Neutrophil (primary cell): ENCODE results near the gene OBP2B.
"Not testable (repeated sequence)": the region's sequence is repeated elsewhere in the genome, so short reads cannot be mapped to it uniquely, and the experiment has no call there.

ENCODE experiments used
- H3K27ac ChIP-seq: fragments of 200-600 bp; sonication (generic); 2 replicates; pipeline ENCODE4 v1.5.1; 2016; ENCODE audit warnings: mild to moderate bottlenecking, moderate library complexity
- H3K27me3 ChIP-seq: fragments of 200-600 bp; sonication (generic); 2 replicates; pipeline ENCODE4 v1.6.0; 2016; ENCODE audit warnings: mild to moderate bottlenecking
- H3K36me3 ChIP-seq: fragments of 200-600 bp; sonication (generic); 2 replicates; pipeline ENCODE4 v1.5.1; 2017
- H3K4me1 ChIP-seq, 2 experiments: fragments of 200-600 bp in 1 of 2; sonication (generic) in 1 of 2; 1 replicate in 1 of 2; 2 replicates in 1 of 2; pipeline versions ENCODE4 v1.5.1 to v1.6.1; 2013 to 2016; ENCODE audit warnings: low read depth in 1 of 2, low read length in 1 of 2, mild to moderate bottlenecking in 1 of 2, moderate library complexity in 1 of 2; ENCODE audit not compliant: control insufficient read depth in 1 of 2, insufficient read depth in 1 of 2
- H3K4me3 ChIP-seq, 2 experiments: fragments of 200-600 bp in 1 of 2; sonication (generic) in 1 of 2; 1 replicate in 1 of 2; 2 replicates in 1 of 2; pipeline ENCODE4 v1.5.1; 2013 to 2016; ENCODE audit warnings: low read depth in 1 of 2, low read length in 1 of 2, mild to moderate bottlenecking in 1 of 2, moderate library complexity in 1 of 2
- H3K9me3 ChIP-seq: fragments of 200-600 bp; sonication (generic); 2 replicates; pipeline ENCODE4 v1.5.1; 2016
- TF ChIP-seq, protein P1 (sequence below): fragments of 200-600 bp; sonication (generic); IDR thresholded peaks from 2 replicates; pipeline ENCODE4 v1.5.1; 2016; ENCODE audit warnings: antibody characterized with exemption

Gene OBP2B

DNA sequence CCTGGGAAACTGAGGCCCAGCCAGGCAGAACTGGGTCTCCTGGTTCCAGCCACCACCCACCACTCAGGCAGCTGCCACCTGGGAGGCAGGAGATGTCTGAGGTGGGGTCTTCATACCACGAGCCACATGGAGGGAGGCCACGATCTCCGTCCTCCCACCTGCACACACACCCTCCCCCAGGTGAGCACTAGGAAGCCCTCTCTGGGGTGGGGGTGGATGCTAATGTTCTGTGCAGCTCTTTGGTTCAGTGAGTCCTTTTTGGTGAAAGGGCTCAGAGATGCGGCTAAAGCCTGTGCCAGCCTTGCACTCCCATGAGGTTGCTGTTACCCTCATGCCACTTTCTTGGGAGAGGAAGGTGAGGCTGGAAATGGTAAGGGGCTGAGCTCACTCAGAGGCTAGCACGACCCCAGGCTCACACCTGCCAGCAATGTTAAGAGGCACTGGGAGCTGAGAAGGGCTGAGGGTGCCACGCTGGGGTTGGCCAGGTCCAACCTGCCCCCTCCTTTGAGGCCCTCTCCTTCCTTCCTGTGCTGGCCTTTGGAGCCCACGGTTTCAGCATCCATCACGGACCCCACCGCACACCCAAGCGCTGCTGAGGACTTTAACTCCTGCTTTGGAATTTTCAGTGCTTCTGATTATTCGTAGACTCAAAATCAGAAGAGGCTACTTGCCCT is 26.6 kb upstream of the OBP2B start:
- H3K9me3 ChIP-seq, result no peaks in the 10 kb centered on the region
- H3K4me1 ChIP-seq, result peaks cover 7 to 14% of the 10 kb centered on the region in 2 experiments
- H3K36me3 ChIP-seq, result no peaks in the 10 kb centered on the region
- no peak overlapping the region for H3K27ac ChIP-seq
- TF ChIP-seq, protein P1, sequence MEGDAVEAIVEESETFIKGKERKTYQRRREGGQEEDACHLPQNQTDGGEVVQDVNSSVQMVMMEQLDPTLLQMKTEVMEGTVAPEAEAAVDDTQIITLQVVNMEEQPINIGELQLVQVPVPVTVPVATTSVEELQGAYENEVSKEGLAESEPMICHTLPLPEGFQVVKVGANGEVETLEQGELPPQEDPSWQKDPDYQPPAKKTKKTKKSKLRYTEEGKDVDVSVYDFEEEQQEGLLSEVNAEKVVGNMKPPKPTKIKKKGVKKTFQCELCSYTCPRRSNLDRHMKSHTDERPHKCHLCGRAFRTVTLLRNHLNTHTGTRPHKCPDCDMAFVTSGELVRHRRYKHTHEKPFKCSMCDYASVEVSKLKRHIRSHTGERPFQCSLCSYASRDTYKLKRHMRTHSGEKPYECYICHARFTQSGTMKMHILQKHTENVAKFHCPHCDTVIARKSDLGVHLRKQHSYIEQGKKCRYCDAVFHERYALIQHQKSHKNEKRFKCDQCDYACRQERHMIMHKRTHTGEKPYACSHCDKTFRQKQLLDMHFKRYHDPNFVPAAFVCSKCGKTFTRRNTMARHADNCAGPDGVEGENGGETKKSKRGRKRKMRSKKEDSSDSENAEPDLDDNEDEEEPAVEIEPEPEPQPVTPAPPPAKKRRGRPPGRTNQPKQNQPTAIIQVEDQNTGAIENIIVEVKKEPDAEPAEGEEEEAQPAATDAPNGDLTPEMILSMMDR, result no peak
- no peak overlapping the region for H3K4me3 ChIP-seq
- H3K27me3 ChIP-seq, result peaks cover 36% of the 10 kb centered on the region

DNA sequence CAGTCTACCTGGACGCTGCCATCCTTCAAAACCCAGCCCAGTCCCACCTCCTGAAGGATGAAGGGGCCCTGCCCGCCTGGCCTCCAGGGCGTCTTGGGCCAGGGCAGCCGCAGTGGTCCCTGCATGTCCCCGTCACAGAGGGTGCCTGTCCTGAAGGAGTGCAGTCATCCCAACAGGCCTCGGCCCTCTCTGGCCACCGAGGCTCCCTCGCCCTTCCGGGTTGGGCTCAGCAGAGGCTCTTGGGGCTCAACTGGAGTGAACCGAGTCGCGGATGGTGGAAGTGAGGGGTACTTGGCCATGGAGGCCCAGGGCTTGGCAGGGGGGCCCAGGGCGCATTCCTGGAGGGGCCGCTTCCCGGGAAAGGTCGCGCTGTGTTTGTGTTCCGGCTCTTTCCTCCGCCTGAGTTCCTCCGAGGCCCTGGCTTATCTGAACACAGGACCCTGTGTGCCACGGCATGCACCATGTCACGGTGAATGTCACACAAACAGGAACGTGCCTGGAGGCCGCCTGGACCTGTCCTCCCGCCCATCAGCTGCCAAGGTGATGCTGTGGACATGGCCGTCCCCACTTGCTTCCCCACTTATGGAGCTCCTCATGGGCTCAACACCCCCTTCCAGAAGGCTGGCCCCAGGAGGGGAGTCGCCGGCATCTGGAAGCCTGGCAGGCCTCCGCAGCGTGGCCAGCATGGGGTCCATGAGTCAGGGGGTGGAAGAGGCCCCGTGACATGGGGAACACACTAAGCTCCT is 25.7 kb upstream of the OBP2B start:
- Histone ChIP-seq H3K9me3 (no peaks in the 10 kb centered on the region), H3K27ac (no peak overlapping the region), H3K36me3 (no peaks in the 10 kb centered on the region), H3K27me3 (peaks cover 34% of the 10 kb centered on the region), H3K4me1 (peaks cover 7 to 14% of the 10 kb centered on the region in 2 experiments), H3K4me3 (no peak overlapping the region)
- TF ChIP-seq, protein P1, result no peak

DNA sequence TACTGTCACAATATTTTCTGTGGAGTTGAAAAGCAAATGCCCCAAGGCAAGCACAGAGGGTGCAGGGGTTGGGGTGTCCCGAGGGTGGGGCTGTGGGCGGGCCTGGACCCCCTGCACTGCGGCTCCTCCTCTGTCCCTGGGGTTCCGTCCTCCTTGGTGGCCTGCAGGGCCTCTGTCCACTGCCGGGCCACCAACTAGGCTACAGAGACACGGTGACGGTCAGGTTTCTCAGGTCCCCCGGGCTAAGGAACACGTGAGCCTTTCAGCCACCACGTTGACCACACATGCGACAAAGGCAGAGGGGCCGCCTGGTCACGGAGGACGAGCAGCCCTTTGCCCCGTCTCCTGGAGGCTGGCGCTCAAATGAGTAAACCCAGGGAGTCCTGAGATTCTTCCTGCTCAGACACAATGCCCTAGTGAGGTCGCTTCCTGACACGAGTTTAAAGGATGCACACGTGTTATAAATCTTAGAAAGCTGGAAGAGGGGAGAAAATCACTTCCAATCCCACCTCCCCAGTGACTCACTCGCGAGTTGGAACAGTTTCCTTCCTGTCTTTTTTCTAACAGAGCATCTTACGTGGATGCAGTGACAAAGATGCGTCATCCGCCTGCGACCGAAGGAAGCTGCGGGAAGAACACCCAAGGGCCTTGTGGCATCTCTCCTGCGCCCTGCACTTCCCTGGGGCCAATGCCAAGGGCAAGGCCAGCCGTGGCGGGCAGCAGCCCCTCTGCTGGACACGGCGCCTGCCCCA is 24.8 kb upstream of the OBP2B start:
- Histone ChIP-seq H3K4me3 (no peak overlapping the region), H3K4me1 (peaks cover 4 to 8% of the 10 kb centered on the region in 2 experiments), H3K9me3 (no peaks in the 10 kb centered on the region), H3K27ac (no peak overlapping the region), H3K27me3 (peaks cover 25% of the 10 kb centered on the region), H3K36me3 (no peaks in the 10 kb centered on the region)
- TF ChIP-seq, protein P1, result no peak

DNA sequence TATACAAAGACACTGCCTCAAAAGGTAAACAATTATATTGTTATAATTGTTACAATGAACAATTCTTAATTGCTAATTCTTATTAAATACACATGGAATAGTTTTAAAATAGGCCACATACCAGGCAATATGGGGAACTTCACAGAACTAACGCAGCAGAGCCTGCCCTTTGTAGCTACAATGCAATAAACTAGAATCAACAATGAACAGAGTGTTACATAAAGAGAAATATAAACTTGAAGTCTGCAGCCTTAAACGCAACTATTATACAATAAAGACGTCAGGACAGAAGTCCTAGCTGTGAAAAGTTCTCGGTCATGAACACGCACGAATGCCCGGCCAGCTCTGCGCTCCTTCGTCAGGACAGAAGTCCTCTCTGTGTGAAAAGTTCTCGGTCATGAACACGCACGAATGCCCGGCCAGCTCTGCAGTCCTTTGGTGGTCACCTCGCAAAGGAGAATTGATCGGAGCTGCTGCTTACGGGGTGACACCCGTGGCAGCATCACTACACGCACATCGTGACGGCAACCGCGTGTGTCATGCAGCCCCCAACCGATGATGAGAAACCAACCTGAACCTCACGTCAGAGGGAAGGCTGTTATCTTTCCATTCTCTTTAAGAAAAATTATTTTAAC is 23.0 kb upstream of the OBP2B start:
- H3K4me1 ChIP-seq, H3K27me3 ChIP-seq, H3K27ac ChIP-seq, H3K4me3 ChIP-seq, H3K9me3 ChIP-seq, H3K36me3 ChIP-seq: not testable (repeated sequence)

DNA sequence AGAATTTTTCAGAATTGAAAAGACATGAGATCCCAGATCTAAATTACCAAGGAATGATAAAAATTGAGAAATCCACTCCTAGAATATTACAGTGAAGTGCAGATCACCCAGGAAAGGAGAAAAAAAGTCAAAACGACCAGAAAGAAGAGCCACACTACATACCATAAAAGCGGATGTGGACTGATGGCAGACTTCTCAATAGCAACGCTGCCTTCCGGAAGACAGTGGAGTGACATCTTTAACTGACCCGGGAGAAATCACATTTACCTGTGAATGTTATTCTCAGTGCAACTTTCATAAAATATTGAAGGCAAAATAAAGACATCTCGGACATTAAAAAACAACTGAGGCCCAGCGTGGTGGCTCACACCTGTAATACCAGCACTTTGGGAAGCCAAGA is 21.5 kb upstream of the OBP2B start:
- not testable (repeated sequence) for H3K27me3 ChIP-seq, H3K36me3 ChIP-seq, H3K27ac ChIP-seq, H3K4me1 ChIP-seq, H3K4me3 ChIP-seq, H3K9me3 ChIP-seq

DNA sequence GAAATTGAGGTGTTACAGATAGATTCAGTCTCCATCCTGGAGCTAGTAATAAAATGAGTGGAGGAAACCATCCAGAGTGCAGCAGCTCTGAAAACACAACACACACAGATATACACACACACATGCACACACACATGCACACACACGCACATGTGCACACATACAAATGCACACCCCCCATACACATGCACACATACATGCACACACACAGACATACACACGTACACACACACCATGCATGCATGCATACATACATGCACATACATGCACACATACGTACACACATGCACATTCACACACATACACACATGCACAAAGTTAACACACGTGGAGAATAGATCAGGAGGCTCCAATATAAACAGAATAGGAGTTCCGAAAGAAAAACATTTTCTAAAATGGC is 21.0 kb upstream of the OBP2B start:
- Histone ChIP-seq H3K27ac (no peak overlapping the region), H3K27me3 (no peaks in the 10 kb centered on the region), H3K9me3 (no peaks in the 10 kb centered on the region), H3K4me1 (no peaks in the 10 kb centered on the region), H3K4me3 (no peak overlapping the region), H3K36me3 (no peaks in the 10 kb centered on the region)
- TF ChIP-seq, protein P1, result no peak

DNA sequence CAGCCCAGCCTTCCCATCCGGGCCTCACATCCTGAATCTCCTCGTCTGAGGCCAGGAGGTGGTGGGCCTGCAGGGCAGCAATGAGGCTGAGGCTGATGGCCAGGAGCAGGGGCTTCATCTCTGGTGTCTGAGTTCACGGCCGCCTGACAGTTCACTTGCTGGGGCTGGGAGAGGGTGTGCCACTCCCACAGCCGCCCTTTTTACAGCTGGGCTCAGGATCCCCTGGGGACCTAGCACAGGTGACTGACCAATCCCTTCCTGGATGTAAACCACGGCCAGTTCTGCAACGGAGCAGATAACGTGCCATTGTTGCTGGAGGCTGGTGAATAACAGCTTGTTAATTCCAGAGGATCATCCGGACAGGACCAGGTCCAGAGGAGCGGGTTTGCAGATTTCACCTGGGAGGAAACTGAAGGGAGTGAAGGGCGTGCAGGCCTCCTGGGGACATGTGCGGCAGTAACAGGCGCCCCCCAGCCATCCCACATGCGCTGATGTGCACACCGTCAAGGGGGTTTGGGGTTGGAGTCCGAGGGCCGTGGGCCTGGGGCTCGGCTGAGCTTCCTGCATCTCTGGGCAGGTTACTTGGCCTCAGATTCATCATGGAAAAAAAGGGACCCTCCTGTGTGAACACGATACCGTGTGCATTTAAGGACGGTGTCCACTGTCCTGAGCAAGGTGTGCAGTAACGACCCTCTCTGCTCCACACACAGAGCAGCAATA is 19.6 kb upstream of the OBP2B start:
- H3K4me3 ChIP-seq, H3K27me3 ChIP-seq, H3K9me3 ChIP-seq, H3K36me3 ChIP-seq, H3K27ac ChIP-seq, H3K4me1 ChIP-seq: not testable (repeated sequence)

DNA sequence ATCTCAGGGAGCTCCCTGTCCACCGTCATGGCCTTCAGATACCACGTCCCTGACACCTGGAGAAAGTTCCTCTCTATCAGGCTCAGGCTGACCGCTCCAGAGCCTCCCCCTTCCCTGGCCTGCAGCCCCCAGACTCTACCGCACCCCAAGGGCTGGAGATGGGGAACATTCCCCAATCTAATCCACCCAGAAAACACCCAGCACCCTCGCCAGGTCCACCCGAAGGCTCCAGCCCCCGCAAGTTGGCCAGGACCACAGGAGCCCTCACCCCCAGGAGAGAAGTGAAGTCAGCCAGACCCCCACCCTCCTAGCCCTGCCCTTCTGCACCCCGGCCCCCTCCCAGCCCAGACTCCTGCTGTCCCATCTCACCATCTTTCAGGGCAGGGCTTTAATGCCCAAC is 18.9 kb upstream of the OBP2B start:
- H3K27ac ChIP-seq, H3K9me3 ChIP-seq, H3K4me1 ChIP-seq, H3K4me3 ChIP-seq, H3K36me3 ChIP-seq: not testable (repeated sequence)
- H3K27me3 ChIP-seq, result peaks cover 10% of the 10 kb centered on the region
